ENCODE measurements around the gene ZNF782.

DNA sequence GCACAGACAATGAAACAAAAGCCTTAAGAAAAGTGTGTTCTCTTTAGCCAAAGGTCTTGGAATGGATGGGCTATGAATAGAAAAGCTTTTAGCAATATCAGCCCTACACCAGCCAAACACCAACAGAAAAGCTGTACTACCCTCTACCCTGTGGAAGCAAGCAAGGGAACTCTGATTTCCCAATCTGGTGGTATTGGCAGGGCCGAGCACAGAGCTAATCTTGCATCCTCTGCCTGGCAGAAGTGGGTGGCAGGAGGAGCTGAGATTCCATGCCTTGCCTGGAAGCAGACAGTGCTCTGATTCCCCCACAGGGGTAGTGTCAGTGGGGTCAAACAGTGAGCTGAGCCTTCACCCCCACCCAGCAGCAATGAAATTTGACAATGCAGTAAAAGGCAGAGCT is 29.6 kb upstream of the ZNF782 start:
- TF ChIP-seq, protein P1, sequence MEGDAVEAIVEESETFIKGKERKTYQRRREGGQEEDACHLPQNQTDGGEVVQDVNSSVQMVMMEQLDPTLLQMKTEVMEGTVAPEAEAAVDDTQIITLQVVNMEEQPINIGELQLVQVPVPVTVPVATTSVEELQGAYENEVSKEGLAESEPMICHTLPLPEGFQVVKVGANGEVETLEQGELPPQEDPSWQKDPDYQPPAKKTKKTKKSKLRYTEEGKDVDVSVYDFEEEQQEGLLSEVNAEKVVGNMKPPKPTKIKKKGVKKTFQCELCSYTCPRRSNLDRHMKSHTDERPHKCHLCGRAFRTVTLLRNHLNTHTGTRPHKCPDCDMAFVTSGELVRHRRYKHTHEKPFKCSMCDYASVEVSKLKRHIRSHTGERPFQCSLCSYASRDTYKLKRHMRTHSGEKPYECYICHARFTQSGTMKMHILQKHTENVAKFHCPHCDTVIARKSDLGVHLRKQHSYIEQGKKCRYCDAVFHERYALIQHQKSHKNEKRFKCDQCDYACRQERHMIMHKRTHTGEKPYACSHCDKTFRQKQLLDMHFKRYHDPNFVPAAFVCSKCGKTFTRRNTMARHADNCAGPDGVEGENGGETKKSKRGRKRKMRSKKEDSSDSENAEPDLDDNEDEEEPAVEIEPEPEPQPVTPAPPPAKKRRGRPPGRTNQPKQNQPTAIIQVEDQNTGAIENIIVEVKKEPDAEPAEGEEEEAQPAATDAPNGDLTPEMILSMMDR (IDR thresholded peaks at IDR 0.05) = no peak
- TF ChIP-seq POLR2A (IDR thresholded peaks at IDR 0.05) = no peak
